Right cardiac atrium (tissue), 5 donors: ENCODE data around the gene GAMT. TPM values are rescaled to one million over a fixed set of nuclear protein-coding genes. Genes with fewer than 3 reads are reported as not detected.

ENCODE experiments used
- polyA plus RNA-seq: library from polyadenylated mRNA; stranded (reverse); fragments of 200-250 nt; gene quantifications from one replicate; pipeline ENCODE4 v1.2.3, GENCODE V29; 2013
- total RNA-seq, 4 donors: library from RNA; stranded (reverse); fragmentation: NEBNext Ultra II Directional; extraction: Animal tissue kit (Norgen Biotek cat#: 25700); gene quantifications; one replicate each; pipeline ENCODE4 v1.2.1, GENCODE V29; 2021
- donor health status: healthy with polysubstance abuse.
- donor health status: DM: no; HTN: yes; CAD: no.
- donor health status: DM: no; HTN: no; CAD: no.
- donor health status: DM: no; HTN: yes; CAD: no; lungs with severe emphysema.
- donor health status: DM: yes; HTN: yes; CAD: no.

Gene GAMT
- total and polyA plus RNA-seq, 5 donors, result 49.2 to 124 (median 69.2) TPM

Other genes starting within 250 kb of the GAMT start
- gene SBNO2, start 227.3 kb downstream of the GAMT start, total RNA-seq, result 10 to 100 TPM; 18.0 to 44.5 (median 20.5) TPM
- gene SBNO2, start 227.3 kb downstream of the GAMT start, polyA plus RNA-seq, result 13.4 TPM
- gene STK11, start 195.8 kb downstream of the GAMT start, total RNA-seq, result 10 to 100 TPM; 56.9 to 62.0 (median 57.7) TPM
- 64.5 TPM for gene STK11, start 195.8 kb downstream of the GAMT start, polyA plus RNA-seq
- 1 to 10 TPM in 3 of 4 donors, under 1 TPM in 1; 0.89 to 2.2 (median 1.5) TPM for gene CBARP, start 163.5 kb downstream of the GAMT start, total RNA-seq
- 0.97 TPM for gene CBARP, start 163.5 kb downstream of the GAMT start, polyA plus RNA-seq
- 100 to 1,000 TPM; 490 to 706 (median 622) TPM for gene ATP5F1D, start 159.8 kb downstream of the GAMT start, total RNA-seq
- gene ATP5F1D, start 159.8 kb downstream of the GAMT start, polyA plus RNA-seq, result 660 TPM
- gene MIDN, start 153.0 kb downstream of the GAMT start, total RNA-seq, result 100 to 1,000 TPM in 1 of 4 donors, 10 to 100 TPM in 3; 50.2 to 123 (median 62.4) TPM
- gene MIDN, start 153.0 kb downstream of the GAMT start, polyA plus RNA-seq, result 45.6 TPM
- gene CIRBP, start 132.2 kb downstream of the GAMT start, total RNA-seq, result 100 to 1,000 TPM; 288 to 417 (median 333) TPM
- gene CIRBP, start 132.2 kb downstream of the GAMT start, polyA plus RNA-seq, result 370 TPM
- gene FAM174C, start 126.0 kb downstream of the GAMT start, total RNA-seq, result 10 to 100 TPM; 15.9 to 18.1 (median 17.0) TPM
- gene FAM174C, start 126.0 kb downstream of the GAMT start, polyA plus RNA-seq, result 25.3 TPM
- gene EFNA2, start 115.7 kb downstream of the GAMT start, total RNA-seq, result not detected
- not detected for gene EFNA2, start 115.7 kb downstream of the GAMT start, polyA plus RNA-seq
- gene NDUFS7, start 17.6 kb downstream of the GAMT start, total RNA-seq, result 100 to 1,000 TPM; 209 to 294 (median 259) TPM
- gene NDUFS7, start 17.6 kb downstream of the GAMT start, polyA plus RNA-seq, result 437 TPM
- 10 to 100 TPM; 78.7 to 92.1 (median 85.0) TPM for gene DAZAP1, start 6.0 kb upstream of the GAMT start, total RNA-seq
- 65.3 TPM for gene DAZAP1, start 6.0 kb upstream of the GAMT start, polyA plus RNA-seq
- 100 to 1,000 TPM; 635 to 772 (median 696) TPM for gene RPS15, start 36.9 kb upstream of the GAMT start, total RNA-seq
- gene RPS15, start 36.9 kb upstream of the GAMT start, polyA plus RNA-seq, result 1,857 TPM
- under 1 TPM; 0.45 to 0.88 (median 0.68) TPM for gene APC2, start 48.6 kb upstream of the GAMT start, total RNA-seq
- gene APC2, start 48.6 kb upstream of the GAMT start, polyA plus RNA-seq, result 0.61 TPM
- gene C19orf25, start 77.7 kb upstream of the GAMT start, total RNA-seq, result 10 to 100 TPM; 14.4 to 19.2 (median 18.1) TPM
- gene C19orf25, start 77.7 kb upstream of the GAMT start, polyA plus RNA-seq, result 23.6 TPM
- gene PCSK4, start 88.8 kb upstream of the GAMT start, total RNA-seq, result 1 to 10 TPM in 3 of 4 donors, under 1 TPM in 1; 0.33 to 2.4 (median 1.4) TPM
- 1.7 TPM for gene PCSK4, start 88.8 kb upstream of the GAMT start, polyA plus RNA-seq
- gene REEP6, start 89.6 kb upstream of the GAMT start, total RNA-seq, result 1 to 10 TPM; 1.1 to 1.8 (median 1.4) TPM
- 7.5 TPM for gene REEP6, start 89.6 kb upstream of the GAMT start, polyA plus RNA-seq
- gene ADAMTSL5, start 111.5 kb upstream of the GAMT start, total RNA-seq, result 10 to 100 TPM; 13.6 to 23.7 (median 19.7) TPM
- 10.9 TPM for gene ADAMTSL5, start 111.5 kb upstream of the GAMT start, polyA plus RNA-seq
- not detected for gene PLK5, start 122.5 kb upstream of the GAMT start, total RNA-seq
- gene PLK5, start 122.5 kb upstream of the GAMT start, polyA plus RNA-seq, result 0.11 TPM
- gene MEX3D, start 166.8 kb upstream of the GAMT start, total RNA-seq, result 10 to 100 TPM in 3 of 4 donors, 1 to 10 TPM in 1; 9.5 to 12.4 (median 11.7) TPM
- gene MEX3D, start 166.8 kb upstream of the GAMT start, polyA plus RNA-seq, result 4.4 TPM
- gene MBD3, start 191.3 kb upstream of the GAMT start, total RNA-seq, result 10 to 100 TPM; 45.8 to 63.0 (median 58.9) TPM
- 96.2 TPM for gene MBD3, start 191.3 kb upstream of the GAMT start, polyA plus RNA-seq
- 100 to 1,000 TPM; 639 to 958 (median 854) TPM for gene UQCR11, start 203.9 kb upstream of the GAMT start, total RNA-seq
- gene UQCR11, start 203.9 kb upstream of the GAMT start, polyA plus RNA-seq, result 472 TPM